SIG-M5 treated with dmso at 0.1 percent for 504 hours (cell line): Measurements from ENCODE around the gene AKR1C1.
"Not testable (repeated sequence)": the region's sequence is repeated elsewhere in the genome, so short reads cannot be mapped to it uniquely, and the experiment has no call there.

Source experiments
- DNase-seq: peaks from one replicate; lab custom pipeline; 2025; ENCODE audit not compliant: unreplicated experiment; lab: John Stamatoyannopoulos, UW

Gene AKR1C1

DNA sequence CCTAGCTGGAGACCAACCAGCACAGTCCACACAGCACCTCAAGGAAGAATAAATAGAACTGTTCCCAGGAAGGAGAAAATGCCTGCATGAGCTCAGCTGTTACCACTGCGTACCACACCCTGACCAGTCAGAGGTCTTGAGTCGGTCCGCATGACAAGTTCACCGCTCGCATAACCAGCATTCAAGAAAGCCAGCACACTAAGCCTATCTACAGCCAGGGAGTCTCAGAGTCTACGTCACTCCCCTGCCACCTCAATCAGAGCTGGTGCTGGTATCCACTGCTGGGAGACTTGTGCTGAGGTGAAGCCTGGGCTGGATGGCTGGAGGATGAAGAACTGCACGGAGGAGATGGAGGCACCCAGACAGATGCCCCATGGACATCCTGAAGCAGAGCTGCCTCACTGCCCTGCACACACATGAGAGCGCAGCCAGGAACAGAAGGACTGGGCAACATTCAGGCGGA, 19.6 kb downstream of the AKR1C1 start:
- DNase-seq: no peak

DNA sequence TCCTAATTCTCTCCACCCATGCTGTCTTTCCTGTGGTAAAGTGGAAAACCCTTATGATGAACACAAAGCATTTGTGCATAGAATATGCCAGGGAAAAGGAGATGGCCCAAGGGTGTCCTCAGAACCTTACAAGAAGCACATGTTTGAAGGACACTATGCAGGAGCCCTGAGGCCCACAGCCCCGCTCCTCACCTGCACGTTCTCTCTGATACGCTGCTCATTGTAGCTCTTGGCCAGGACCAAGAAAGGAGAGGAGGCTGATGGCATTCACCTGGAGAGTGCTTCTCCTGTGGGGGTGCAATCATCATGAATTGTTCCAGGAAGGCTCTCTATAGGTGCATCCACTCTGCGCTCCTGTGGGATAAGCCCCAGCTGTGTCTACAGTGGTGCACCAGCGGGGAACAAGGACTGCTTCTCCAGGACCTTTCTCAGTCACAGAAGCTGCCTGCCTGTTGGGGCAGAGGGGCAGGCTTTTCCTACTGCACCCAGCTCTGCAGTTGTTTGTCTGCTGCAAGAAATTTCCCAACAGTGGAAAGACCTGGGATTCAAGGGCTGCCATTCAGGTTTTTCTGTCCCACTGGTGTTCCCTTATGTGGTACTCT, 20.5 kb downstream of the AKR1C1 start:
- no peak for DNase-seq

DNA sequence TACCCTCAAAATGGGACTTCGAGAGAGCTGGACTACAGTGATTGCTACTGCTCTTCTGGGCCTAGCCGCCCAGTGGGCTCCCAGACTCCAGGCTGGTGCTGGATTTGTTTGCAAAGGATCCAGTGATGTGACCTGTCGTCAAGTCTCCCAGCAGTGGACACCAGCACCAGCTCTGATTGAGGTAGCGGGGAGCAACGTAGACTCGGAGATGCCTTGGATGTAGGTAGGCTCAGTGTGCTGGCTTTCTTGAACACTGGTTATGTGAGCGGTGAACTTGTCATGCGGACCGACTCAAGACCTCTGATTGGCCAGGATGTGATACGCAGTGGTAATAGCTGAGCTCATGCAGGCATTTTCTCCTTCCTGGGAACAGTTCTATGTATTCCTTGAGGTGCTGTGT, 21.0 kb downstream of the AKR1C1 start:
- no peak for DNase-seq

DNA sequence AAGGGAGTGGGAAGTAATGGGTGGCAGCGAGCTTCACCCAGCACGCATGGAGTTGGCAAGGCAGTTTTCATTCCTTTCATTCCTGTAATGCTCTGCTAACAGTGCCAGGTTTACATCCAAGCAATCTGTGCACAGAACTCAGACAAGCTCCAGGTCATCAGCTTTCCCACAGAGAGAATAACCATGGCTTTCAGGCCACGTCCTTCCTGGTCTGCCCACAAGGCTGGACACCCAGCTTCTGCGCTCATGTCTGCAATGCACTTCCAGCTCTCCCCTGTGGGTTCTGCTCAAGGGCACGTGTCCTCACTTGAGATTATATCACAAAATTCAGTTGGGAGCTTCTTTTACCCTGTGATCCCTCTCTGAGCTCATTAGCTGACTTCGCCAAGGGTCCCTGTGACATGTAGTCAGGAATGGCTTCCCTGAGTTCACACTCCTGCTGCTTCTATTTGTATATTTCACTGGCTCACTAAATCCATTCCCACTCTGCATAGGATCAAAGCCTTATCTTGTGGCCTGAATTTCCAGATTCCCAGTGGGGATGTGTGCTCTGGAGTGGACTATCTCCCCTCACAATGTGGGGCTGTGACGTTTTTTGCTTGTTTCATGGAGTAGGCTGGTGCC, 21.9 kb downstream of the AKR1C1 start:
- no peak for DNase-seq

DNA sequence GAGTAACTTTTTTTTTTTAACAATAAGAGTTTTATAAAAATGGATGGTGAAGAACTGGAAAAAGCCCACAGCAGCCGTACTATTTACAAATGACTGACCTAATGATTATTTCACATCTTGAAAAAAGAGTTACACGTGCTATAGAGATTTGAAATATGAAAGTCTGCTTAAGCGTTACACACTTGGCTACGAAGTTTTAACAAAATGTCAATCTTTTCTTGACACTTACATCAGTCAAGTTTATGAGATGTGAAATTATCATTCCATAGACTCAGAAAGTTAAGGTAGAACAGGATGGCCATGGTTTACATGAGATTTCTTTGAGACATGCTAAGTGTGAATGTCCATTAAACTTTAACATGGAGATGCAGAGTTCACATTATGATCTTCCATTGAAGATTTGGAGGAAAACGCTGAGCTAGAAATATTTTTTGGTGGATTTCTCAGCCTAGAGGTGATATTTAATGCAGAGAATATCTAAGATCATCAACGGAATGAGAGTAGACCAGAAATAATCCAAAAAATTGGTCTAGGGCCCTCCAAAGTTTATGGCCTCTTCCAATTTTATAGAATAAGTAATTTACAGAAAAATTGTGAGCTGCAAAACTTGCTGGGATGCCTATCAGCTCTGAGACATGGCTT, 24.9 kb downstream of the AKR1C1 start:
- DNase-seq: not testable (repeated sequence)

DNA sequence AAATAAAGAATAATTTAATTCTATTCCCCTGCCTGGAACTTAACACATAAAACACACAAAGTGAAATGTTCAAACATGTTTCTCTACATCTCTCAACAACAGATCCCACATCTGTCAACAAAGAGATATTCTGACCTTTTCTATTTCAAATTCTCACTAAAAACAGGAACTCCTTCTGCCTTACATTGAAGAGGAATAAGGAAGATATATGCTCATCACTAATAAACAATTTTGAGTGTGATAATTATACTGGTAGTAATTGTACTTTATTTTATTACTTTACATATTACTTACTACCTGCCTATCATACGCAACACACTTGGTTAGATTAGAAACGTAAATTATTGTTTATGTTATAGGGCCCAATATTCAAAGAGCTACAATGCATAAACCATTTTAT, 27.0 kb downstream of the AKR1C1 start:
- DNase-seq: no peak

DNA sequence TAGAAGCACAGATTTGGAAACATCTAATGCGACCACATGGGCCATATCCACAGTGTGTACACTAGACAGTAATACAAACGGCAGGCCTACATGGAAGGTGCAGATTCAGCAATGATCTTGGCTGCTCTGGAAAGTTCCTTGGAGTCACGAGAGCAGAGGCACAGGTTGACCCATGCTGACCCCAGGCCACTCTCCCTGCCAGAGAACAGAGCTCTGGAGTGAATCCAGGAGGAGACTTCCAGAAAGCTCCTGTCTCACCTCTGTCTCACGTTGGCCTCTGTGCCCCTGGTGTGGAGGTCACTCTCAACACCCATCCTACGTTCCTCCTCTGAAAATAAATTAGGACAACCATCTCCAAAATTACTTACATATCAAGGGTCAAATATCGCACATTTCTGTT, 28.2 kb downstream of the AKR1C1 start:
- DNase-seq: not testable (repeated sequence)

DNA sequence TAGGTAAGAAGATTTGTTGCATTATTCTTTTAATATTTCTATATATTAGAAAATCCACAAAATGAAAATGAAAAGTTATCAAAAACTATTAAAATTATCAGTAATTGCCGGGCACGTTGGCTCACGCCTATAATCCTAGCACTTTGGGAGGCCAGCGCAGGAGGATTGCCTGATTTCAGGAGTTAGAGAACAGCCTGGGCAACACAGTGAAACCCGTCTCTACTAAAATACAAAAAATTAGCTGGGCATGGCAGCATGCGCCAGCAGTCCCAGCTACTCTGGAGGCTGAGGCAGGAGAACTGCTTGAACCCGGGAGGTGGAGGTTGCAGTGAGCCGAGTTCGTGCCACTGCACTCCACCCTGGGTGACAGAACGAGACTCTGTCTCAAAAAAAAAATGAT, 29.3 kb downstream of the AKR1C1 start:
- not testable (repeated sequence) for DNase-seq

DNA sequence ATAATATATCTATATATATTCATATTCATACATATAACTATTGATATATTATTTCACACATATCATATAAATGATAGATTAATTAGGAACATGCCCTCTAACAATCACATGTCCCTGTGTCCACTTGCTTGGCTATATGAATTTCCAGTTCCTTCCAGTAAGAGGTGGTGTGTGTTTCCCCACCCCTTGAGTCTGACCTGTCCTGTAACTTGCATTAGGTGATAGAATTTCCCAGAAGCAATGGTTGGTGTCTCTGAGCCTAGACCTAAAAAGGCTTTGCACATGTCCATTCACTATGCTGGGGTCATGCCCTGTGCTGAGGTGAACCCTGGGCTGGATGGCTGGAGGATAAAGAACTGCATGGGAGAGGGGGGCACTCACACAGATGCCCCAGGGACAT, 31.0 kb downstream of the AKR1C1 start:
- DNase-seq: not testable (repeated sequence)

DNA sequence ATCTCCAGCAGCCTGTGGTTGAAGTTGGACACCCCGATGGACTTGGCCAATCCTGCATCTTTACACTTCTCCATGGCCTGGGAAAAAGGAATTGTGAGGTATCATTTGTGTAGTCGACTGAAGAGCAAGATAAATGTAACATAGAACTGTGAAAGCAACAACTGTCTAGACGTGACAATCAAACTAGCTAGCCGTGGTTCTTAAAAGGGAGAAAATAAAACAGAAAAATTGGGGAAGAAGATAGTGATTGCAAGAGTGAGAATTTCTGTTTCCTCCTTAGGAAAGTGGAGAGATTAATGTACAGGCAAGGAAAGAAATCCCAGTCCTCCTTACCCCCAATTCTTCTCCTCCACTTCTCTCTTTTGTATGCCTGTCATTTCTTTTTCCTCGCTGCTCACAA, 35.5 kb downstream of the AKR1C1 start:
- no peak for DNase-seq

DNA sequence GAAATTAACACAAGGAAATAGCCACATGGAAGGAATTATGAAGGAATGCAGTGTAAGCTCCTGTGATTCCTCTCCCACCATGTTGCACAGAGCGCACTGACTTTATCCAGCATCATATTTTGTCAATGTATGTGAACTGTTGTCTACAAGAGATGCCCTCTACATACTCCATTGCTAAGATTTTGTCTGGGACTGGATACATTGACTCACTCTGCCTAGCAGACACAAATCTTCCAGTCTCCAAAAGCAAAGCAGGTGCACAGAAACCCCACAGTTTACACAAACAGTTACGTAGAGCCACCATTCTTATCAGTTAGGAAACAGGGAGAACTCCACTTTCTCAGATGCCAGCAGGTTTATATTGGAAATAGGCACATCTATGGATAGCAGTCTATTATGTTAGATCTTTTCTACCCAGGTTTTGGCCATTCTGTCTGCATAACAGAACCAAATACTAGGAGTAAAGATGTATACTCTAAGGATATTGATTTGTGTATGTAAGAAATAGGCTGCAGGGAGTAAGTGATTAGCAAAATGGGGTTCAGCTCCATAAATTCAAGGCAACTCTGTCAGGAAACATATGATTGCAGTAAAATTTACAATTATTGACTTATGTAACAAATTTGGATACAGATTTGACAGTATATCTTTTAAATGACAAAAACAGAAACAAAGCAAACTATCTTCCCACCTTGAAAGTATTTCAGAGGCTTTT, 39.0 kb downstream of the AKR1C1 start:
- DNase-seq: no peak

DNA sequence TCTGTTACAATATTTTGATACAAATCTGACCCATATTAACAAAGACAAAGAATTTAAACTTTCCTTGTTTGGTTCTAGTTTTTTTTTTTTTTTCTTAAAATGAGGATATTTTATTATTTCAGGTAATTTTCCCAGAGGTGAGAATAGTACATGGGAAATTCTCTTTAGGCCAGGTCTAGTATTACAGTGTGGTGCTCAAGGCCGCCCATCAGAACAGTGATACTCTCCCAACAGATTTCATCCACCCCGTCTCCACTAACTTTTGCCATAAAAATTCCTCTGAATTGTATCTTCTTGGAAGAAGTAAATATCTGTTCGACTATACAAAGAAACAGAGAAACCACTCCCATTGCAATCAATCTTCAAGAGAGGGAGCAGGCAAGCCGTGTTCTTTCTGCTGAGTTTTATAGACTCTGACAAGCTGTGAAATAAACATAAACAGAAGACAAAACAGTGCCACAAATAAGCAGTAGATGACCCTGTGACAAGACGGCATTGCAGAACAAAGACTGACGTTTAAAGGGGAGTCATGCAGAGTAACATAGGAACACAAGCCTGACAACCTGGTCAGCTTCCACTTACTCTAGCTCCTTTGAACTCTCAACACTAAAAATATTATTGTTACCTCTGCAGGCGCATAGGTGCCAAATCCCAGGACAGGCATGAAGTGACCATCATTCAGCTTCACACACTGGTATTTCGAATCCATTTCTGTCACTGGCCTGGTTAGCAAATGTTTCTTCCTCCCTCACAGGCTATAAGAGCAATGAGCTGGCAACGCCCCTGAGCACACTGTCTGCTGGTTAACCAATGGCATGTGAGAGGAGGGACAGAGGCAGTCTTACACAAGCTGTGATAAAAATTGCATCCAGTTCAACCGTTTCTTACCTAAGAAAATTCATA, 40.2 kb downstream of the AKR1C1 start, which contains the start of gene AKR1C2:
Gene AKR1C2 (minus strand): TSS at position 731 of the 903 bp plus-strand sequence. CDS start 22 bp downstream, at position 709.
- DNase-seq: not testable (repeated sequence)

DNA sequence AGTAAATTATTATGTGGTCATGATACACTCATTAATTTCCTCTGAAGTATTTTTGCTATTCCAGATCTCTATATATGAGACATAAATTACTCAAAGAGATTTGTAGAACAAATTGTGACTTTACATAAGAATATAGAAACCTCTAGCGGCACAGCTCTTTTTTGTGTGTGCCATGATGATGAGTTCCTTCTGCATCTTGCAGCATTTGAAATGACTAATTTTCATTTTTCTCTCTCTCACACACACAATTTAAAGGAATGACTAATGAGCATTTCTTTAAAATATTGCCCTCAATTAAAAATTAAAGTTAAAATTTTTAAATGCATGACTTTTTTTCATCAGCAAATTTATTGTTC, 40.8 kb downstream of the AKR1C1 start:
- not testable (repeated sequence) for DNase-seq

DNA sequence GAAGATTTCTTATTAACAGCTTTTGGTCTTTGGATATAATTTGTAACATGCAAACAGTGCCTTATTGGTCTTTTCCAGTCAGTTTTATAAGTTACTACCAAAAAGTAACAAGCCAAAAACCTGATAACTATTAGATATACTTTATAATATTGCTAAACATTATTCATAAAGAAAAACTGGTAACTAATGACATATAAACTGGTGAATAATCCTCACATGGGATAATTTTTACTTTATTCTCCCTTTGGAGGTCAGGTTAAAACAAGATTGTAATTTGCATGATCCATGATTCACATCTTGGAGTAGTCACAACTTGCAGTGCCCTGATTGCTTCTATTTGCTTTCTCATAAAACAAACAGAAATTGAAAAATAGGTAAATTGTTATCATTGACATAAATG, 41.3 kb downstream of the AKR1C1 start:
- DNase-seq: not testable (repeated sequence)

DNA sequence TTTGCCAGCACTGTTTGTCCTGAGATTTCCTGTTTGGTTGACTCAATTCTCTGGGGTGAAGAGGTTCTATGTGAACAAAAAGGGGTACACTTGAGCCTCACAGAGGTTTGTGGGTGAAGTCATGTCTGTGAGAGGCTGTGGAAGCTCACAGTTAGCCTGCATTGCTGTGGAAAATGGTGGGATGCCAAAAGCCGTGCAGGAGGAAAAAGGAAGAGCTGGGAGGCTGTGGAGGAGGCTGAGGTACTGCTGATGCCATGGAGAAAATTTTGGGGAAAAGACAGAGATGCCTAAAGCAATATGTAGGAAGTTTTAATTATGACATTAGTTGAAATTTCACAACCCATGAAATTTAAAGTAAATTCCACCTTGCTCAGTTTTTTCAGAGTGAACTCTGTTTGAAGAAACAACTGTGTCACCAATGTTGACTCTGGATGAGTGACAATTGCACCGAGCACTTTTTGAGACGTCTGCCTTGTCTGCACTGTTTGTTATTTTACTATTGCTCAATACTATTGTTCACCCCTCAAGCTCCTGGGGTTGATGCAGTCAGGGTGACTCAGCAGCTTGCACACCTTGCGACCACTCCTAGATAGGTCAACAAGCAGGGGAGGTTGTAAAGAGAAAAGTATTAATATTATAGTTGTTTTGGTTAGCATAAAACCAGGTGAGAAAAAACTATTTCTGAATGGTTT, 45.8 kb downstream of the AKR1C1 start:
- DNase-seq: peak; percentile 28

DNA sequence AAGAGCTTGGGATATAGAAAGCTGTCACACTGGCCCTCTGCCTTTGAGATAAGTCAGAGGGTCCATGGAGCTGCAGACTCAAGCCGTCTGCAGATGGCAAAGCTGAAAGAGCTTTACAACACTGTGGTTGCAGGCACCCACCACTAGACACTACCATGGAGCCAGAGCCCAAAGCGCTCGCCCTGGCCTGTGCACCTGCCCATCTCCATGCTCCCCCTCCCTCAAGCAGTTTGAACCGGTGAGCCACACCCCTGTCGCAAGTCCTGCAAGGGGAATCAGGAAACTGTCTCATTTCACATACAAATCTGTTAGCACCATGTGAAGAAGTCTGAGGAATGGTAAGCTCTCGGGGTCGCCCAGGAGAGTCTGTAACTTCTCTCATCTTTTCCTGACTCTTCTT, 46.8 kb downstream of the AKR1C1 start:
- DNase-seq: not testable (repeated sequence)

DNA sequence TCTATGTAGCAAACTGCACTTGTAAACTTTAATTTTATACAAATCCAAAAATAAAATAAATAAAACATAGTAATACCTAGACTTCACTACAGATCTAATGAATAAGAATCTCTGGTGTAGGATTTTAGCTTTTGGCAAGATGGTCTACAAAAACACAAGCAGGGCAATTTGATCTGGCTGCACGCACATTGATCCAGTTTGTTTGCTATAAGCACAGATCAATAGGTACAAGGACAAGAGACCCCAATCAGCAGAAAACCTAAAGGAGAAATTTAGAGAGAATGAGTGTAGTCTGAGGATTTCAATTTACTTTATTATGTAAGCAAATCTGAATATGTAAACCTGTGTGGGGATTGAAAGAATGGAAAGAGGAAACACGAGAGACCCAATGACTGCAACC, 48.2 kb downstream of the AKR1C1 start:
- DNase-seq: not testable (repeated sequence)

DNA sequence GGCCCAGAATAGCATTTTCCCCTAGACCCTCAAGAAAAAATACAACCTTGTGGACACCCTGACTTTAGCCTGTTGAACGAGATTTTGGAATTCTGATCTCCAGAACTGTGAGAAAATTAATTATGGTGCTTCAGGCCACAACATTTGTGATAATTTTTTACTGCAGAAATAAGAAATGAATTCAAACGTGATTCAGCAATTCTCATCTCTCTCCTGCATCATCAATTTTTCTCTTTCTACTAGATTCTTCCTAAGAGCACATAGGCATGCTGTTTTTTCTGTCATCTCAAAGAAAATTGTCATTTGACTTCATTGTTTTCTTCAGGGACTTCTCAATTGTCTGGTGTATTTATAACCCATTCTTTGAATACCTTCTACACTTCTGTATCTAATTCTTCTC, 49.4 kb downstream of the AKR1C1 start:
- DNase-seq: no peak

DNA sequence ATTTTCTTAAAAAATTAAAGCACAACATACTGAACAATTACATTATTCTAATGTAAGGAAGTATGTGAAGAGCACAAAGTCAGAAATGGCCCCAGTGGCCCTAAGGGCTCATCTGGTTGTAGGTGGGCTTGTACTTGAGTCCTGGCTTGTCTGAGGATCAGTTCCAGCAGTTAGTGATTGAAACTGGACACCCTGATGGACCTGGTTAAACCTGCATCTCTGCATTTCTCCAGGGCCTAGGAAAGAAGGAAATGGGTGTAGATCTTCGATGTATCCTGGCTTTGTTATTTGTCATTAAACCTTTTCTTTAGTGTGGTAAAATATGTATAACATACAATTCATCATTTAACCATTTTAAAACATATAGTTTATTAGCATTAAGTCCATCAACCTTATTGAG, 50.2 kb downstream of the AKR1C1 start:
- DNase-seq: no peak
